NCI-H1048 (cell line): ENCODE results near the gene PCDHB11.
"Not testable (repeated sequence)": the region's sequence is repeated elsewhere in the genome, so short reads cannot be mapped to it uniquely, and the experiment has no call there.

Source experiments
- DNase-seq: peaks from one replicate; lab custom pipeline; 2025; lab: John Stamatoyannopoulos, UW

The PCDHB11 gene

DNA sequence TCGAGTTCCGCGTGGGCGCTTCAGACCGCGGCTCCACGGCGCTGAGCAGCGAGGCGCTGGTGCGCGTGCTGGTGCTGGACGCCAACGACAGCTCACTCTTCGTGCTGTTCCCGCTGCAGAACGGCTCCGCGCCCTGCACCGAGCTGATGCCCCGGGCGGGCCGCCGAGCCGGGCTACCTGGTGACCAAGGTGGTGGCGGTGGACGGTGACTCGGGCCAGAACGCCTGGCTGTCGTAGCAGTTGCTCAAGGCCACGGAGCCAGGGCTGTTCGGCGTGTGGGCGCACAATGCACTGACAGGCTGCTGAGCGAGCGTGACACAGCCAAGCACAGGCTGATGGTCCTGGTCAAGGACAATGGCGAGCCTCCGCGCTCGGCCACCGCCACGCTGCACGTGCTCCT is 42.1 kb downstream of the PCDHB11 start:
- no peak for DNase-seq

DNA sequence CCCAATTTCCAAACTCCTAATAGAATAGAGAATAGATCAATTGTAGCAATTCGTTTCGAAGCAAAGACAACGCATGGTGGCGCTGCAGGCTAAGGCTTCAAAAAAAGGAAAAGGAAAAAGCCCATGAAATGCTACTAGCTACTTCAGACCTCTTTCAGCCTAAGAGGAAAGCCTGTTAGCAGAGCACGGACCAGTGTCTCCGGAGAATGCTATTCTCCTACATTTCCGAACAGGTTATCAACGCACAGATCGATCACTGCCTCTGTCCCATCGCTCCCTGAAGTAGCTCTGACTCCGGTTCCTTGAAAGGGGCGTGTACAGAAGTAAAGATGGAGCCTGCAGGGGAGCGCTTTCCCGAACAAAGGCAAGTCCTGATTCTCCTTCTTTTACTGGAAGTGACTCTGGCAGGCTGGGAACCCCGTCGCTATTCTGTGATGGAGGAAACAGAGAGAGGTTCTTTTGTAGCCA is 45.9 kb downstream of the PCDHB11 start, which contains the start of gene PCDHB15:
PCDHB15 (plus strand) TSS at position 146 of the 468 bp plus-strand sequence; CDS start at position 330, 184 bp downstream.
- no peak for DNase-seq

DNA sequence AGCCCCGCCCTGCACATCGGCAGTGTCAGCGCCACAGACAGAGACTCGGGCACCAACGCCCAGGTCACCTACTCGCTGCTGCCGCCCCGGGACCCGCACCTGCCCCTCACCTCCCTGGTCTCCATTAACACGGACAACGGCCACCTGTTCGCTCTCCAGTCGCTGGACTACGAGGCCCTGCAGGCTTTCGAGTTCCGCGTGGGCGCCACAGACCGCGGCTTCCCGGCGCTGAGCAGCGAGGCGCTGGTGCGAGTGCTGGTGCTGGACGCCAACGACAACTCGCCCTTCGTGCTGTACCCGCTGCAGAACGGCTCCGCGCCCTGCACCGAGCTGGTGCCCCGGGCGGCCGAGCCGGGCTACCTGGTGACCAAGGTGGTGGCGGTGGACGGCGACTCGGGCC is 47.5 kb downstream of the PCDHB11 start:
- DNase-seq, result not testable (repeated sequence)

DNA sequence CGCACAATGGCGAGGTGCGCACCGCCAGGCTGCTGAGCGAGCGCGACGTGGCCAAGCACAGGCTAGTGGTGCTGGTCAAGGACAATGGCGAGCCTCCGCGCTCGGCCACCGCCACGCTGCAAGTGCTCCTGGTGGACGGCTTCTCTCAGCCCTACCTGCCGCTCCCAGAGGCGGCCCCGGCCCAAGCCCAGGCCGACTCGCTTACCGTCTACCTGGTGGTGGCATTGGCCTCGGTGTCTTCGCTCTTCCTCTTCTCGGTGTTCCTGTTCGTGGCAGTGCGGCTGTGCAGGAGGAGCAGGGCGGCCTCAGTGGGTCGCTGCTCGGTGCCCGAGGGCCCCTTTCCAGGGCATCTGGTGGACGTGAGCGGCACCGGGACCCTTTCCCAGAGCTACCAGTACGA is 48.0 kb downstream of the PCDHB11 start:
- not testable (repeated sequence) for DNase-seq

DNA sequence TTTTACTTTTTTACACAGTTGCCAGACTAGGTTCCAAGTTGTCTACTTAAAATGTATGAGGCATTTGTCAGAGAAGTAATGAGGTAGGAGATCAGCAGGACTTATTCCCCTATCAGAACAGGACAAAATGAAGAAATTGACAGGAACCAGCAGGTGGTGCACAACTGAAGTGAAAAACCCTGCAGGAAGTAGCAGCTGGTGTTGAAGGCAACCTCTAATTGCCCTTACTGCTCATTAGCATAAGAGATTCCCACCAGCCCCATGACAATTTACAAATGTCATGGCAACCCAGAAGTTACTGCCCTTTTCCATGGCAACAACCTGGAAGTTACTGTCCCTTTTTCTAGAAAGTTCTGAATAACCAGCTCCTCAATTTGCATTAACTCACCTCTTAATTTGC is 51.1 kb downstream of the PCDHB11 start:
- DNase-seq, result no peak
